GM21515 (cell line): Measurements from ENCODE around the gene ERFE.

Experiments used
- ATAC-seq: cut with Tn5 transposase; IDR thresholded peaks from one replicate; pipeline ENCODE4 v1.9.1; 2021; ENCODE audit not compliant: unreplicated experiment

ERFE gene

GRCh38 chr2:238125127-238125885 is 33.5 kb upstream of the ERFE start:
- ATAC-seq = no peak

- ATAC-seq = no peak
These were observed 32.4 kb upstream of the ERFE start for GRCh38 chr2:238126338-238126737.

- ATAC-seq = no peak
These were observed 32.0 kb upstream of the ERFE start for GRCh38 chr2:238126775-238127164.

- ATAC-seq = no peak
These were observed 31.4 kb upstream of the ERFE start for GRCh38 chr2:238127165-238128060.

GRCh38 chr2:238128061-238128440 is 30.7 kb upstream of the ERFE start:
- ATAC-seq = no peak

- ATAC-seq = no peak
These were observed 30.2 kb upstream of the ERFE start for GRCh38 chr2:238128534-238129001.

- no peak for ATAC-seq
These were observed 29.4 kb upstream of the ERFE start for GRCh38 chr2:238129166-238130010.

- no peak for ATAC-seq
These were observed 28.6 kb upstream of the ERFE start for GRCh38 chr2:238130111-238130695.

- no peak for ATAC-seq
These were observed 27.8 kb upstream of the ERFE start for GRCh38 chr2:238130696-238131628.

- ATAC-seq = no peak
These were observed 26.9 kb upstream of the ERFE start for GRCh38 chr2:238131761-238132462.

- ATAC-seq = no peak
These were observed 26.0 kb upstream of the ERFE start for GRCh38 chr2:238132463-238133450.

GRCh38 chr2:238133499-238134392 is 25.0 kb upstream of the ERFE start:
- no peak for ATAC-seq

GRCh38 chr2:238134393-238134785 is 24.4 kb upstream of the ERFE start:
- no peak for ATAC-seq

GRCh38 chr2:238135601-238136150 is 23.1 kb upstream of the ERFE start:
- ATAC-seq = no peak

- no peak for ATAC-seq
These were observed 21.8 kb upstream of the ERFE start for GRCh38 chr2:238136820-238137537.

- ATAC-seq = no peak
These were observed 20.9 kb upstream of the ERFE start for GRCh38 chr2:238137885-238138284.
